DOHH2 (cell line): ENCODE results near the gene TFF1.

Source experiments
- H3F3A ChIP-seq: fragments of 200-600 bp; sonication (generic), shearing (Covaris generic); 2 replicates; pipeline ENCODE4 v1.6.0; 2016; ENCODE audit warnings: antibody characterized with exemption, mild to moderate bottlenecking; ENCODE audit not compliant: control insufficient read depth, insufficient read depth
- H3K27ac ChIP-seq: fragments of 200-600 bp; sonication (generic); 2 replicates; pipeline ENCODE4 v1.5.1; 2014; ENCODE audit warnings: low read depth, mild to moderate bottlenecking, low read length, moderate library complexity
- H3K27me3 ChIP-seq: fragments of 200-600 bp; sonication (generic); 2 replicates; pipeline ENCODE4 v1.6.1; 2014; ENCODE audit warnings: mild to moderate bottlenecking, low read length, mixed read lengths; ENCODE audit not compliant: control insufficient read depth
- H3K36me3 ChIP-seq: fragments of 200-600 bp; sonication (generic); 2 replicates; pipeline ENCODE4 v1.6.1; 2014; ENCODE audit warnings: mild to moderate bottlenecking, low read length, moderate library complexity, mixed read lengths; ENCODE audit not compliant: control insufficient read depth
- H3K4me1 ChIP-seq: fragments of 200-600 bp; sonication (generic); 2 replicates; pipeline ENCODE4 v1.6.1; 2014; ENCODE audit warnings: mild to moderate bottlenecking, low read length, mixed read lengths; ENCODE audit not compliant: control insufficient read depth
- H3K4me2 ChIP-seq: fragments of 200-600 bp; sonication (generic); 2 replicates; pipeline ENCODE4 v1.6.0; 2014; ENCODE audit warnings: mild to moderate bottlenecking, low read length, moderate library complexity
- H3K4me3 ChIP-seq: fragments of 200-600 bp; sonication (generic); 2 replicates; pipeline ENCODE4 v1.5.1; 2014; ENCODE audit warnings: mild to moderate bottlenecking, low read length, mixed read lengths
- H3K79me2 ChIP-seq: fragments of 200-600 bp; sonication (generic); 2 replicates; pipeline ENCODE4 v1.6.1; 2014; ENCODE audit warnings: mild to moderate bottlenecking, low read length, mixed read lengths; ENCODE audit not compliant: control insufficient read depth
- H3K9me2 ChIP-seq: fragments of 200-600 bp; sonication (generic); replicated peaks from 2 replicates; pipeline ENCODE4 v1.6.1; 2014; ENCODE audit warnings: mild to moderate bottlenecking, low read length, mixed read lengths; ENCODE audit not compliant: control insufficient read depth
- H3K9me3 ChIP-seq: fragments of 200-600 bp; sonication (generic); 2 replicates; pipeline ENCODE4 v1.6.1; 2014; ENCODE audit warnings: antibody characterized with exemption, low read length, mixed read lengths; ENCODE audit not compliant: control insufficient read depth, insufficient read depth
- H4K20me1 ChIP-seq: fragments of 200-600 bp; sonication (generic); 2 replicates; pipeline ENCODE4 v1.6.0; 2014; ENCODE audit warnings: low read depth, mild to moderate bottlenecking, antibody characterized with exemption, low read length, moderate library complexity; ENCODE audit not compliant: control insufficient read depth, insufficient read depth
- CTCF ChIP-seq: fragments of 200-600 bp; sonication (generic); IDR thresholded peaks from one replicate; pipeline ENCODE4 v1.5.1; 2014; ENCODE audit warnings: antibody characterized with exemption, mild to moderate bottlenecking, low read depth, low read length; ENCODE audit not compliant: poor library complexity, severe bottlenecking
- EZH2phosphoT487 ChIP-seq: fragments of 200-600 bp; sonication (generic); IDR thresholded peaks from 2 replicates; pipeline ENCODE4 v1.6.1; 2017; ENCODE audit warnings: borderline replicate concordance, mild to moderate bottlenecking, antibody characterized with exemption, low read length, moderate library complexity, mixed read lengths

Gene TFF1

GRCh38 chr21:42367367-42368165 is 1.2 kb upstream of the TFF1 start:
- H3K4me2 ChIP-seq = no peak overlapping the region
- no peaks in the 10 kb centered on the region for H3K9me3 ChIP-seq
- H3K4me1 ChIP-seq = peaks cover 15% of the 10 kb centered on the region
- no peak overlapping the region for H3K27ac ChIP-seq
- no peaks in the 10 kb centered on the region for H3K79me2 ChIP-seq
- no peaks in the 10 kb centered on the region for H3F3A ChIP-seq
- no peak for TF ChIP-seq CTCF
- no peak for TF ChIP-seq EZH2phosphoT487
- no peaks in the 10 kb centered on the region for H3K36me3 ChIP-seq
- H3K9me2 ChIP-seq = no peaks in the 10 kb centered on the region
- H4K20me1 ChIP-seq = no peaks in the 10 kb centered on the region
- H3K4me3 ChIP-seq = no peak overlapping the region
- H3K27me3 ChIP-seq = peaks cover 18% of the 10 kb centered on the region

- H3K9me2 ChIP-seq = no peaks in the 10 kb centered on the region
- H3K4me2 ChIP-seq = no peak overlapping the region
- H3K27me3 ChIP-seq = peaks cover 29% of the 10 kb centered on the region
- no peak overlapping the region for H3K4me3 ChIP-seq
- H3K36me3 ChIP-seq = no peaks in the 10 kb centered on the region
- no peaks in the 10 kb centered on the region for H3K9me3 ChIP-seq
- no peak overlapping the region for H3K27ac ChIP-seq
- H3K4me1 ChIP-seq = peaks cover 22% of the 10 kb centered on the region
- H3K79me2 ChIP-seq = no peaks in the 10 kb centered on the region
- no peaks in the 10 kb centered on the region for H3F3A ChIP-seq
- no peaks in the 10 kb centered on the region for H4K20me1 ChIP-seq
- TF ChIP-seq CTCF (no peak), EZH2phosphoT487 (no peak)
Measured at GRCh38 chr21:42365770-42366169, 565 bp downstream of the TFF1 start.

GRCh38 chr21:42364304-42364865 is 1.9 kb downstream of the TFF1 start:
- Histone ChIP-seq H3K4me3 (no peak overlapping the region), H3K9me3 (peaks cover 6% of the 10 kb centered on the region), H3F3A (no peaks in the 10 kb centered on the region), H3K4me2 (no peak overlapping the region), H4K20me1 (no peaks in the 10 kb centered on the region), H3K4me1 (peaks cover 22% of the 10 kb centered on the region), H3K27ac (no peak overlapping the region), H3K79me2 (no peaks in the 10 kb centered on the region), H3K9me2 (no peaks in the 10 kb centered on the region), H3K27me3 (peaks cover 29% of the 10 kb centered on the region), H3K36me3 (no peaks in the 10 kb centered on the region)
- TF ChIP-seq CTCF (no peak), EZH2phosphoT487 (no peak)
